BE2C (cell line): ENCODE data around the gene FAM81A.
"Not testable (repeated sequence)": the region's sequence is repeated elsewhere in the genome, so short reads cannot be mapped to it uniquely, and the experiment has no call there.

Source experiments
- DNase-seq: peaks from one replicate; pipeline ENCODE4 v3.0.0-alpha.2; 2020
- H3K27me3 ChIP-seq: fragments of 250-450 bp; sonication (Bioruptor Pico); 2 replicates; pipeline ENCODE4 v1.5.1; 2020; ENCODE audit warnings: mild to moderate bottlenecking
- H3K36me3 ChIP-seq: fragments of 250-450 bp; sonication (Bioruptor Pico); 2 replicates; pipeline ENCODE4 v1.5.1; 2020; ENCODE audit warnings: mild to moderate bottlenecking
- H3K4me1 ChIP-seq: fragments of 250-450 bp; sonication (Bioruptor Pico); 2 replicates; pipeline ENCODE4 v1.5.1; 2020
- H3K4me3 ChIP-seq: 2 replicates; pipeline ENCODE4 v1.5.1; 2011; ENCODE audit warnings: low read depth, low read length
- H3K9me3 ChIP-seq: fragments of 250-450 bp; sonication (Bioruptor Pico); 2 replicates; pipeline ENCODE4 v1.5.1; 2020
- TF ChIP-seq, protein P1 (sequence below): IDR thresholded peaks from 2 replicates; pipeline ENCODE4 v1.5.1; 2012; ENCODE audit warnings: mild to moderate bottlenecking, low read depth, low read length

Gene FAM81A

DNA sequence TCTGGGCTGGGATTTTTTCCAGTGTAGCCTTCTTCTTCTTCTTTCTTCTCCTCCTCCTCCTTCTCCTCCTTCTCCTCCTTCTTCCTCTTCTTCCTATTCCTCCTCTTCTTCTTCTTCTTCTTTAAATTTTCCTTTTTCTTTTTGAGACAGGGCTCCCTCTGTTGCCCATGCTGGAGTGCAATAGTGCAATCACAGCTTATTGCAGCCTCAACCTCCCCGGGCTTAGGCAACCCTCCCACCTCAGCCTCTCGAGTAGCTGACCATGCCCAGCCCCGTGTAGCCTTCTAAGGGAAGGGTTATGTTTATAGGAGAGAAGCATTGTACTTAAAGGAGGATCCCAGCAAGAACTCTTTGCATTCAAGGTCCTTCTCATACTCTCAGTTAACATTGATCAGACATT, 41.3 kb upstream of the FAM81A start:
- H3K4me3 ChIP-seq = no peak overlapping the region
- H3K4me1 ChIP-seq = no peaks in the 10 kb centered on the region
- H3K9me3 ChIP-seq = no peaks in the 10 kb centered on the region; the same call in 1 of the 2 replicates
- TF ChIP-seq, protein P1, sequence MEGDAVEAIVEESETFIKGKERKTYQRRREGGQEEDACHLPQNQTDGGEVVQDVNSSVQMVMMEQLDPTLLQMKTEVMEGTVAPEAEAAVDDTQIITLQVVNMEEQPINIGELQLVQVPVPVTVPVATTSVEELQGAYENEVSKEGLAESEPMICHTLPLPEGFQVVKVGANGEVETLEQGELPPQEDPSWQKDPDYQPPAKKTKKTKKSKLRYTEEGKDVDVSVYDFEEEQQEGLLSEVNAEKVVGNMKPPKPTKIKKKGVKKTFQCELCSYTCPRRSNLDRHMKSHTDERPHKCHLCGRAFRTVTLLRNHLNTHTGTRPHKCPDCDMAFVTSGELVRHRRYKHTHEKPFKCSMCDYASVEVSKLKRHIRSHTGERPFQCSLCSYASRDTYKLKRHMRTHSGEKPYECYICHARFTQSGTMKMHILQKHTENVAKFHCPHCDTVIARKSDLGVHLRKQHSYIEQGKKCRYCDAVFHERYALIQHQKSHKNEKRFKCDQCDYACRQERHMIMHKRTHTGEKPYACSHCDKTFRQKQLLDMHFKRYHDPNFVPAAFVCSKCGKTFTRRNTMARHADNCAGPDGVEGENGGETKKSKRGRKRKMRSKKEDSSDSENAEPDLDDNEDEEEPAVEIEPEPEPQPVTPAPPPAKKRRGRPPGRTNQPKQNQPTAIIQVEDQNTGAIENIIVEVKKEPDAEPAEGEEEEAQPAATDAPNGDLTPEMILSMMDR = no peak
- no peak for DNase-seq
- H3K27me3 ChIP-seq = peaks cover 43% of the 10 kb centered on the region
- no peaks in the 10 kb centered on the region for H3K36me3 ChIP-seq

DNA sequence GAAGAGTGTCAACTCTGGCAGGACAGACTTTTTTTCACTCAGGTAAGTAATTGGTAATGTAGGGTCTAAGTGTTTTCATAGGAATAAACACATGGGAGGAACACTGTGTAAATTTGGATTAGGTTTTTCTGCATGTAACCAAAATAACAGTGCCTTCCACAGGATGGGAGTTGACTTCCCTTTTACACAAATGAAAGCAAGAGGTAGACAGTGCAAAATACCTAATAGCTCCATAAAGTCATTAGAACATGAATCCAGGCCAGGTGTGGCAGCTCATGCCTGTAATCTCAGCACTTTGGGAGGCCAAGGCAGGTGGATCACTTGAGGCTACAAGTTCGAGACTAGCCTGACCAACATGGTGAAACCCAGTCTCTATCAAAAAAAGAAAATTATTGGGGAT, 39.8 kb upstream of the FAM81A start:
- no peaks in the 10 kb centered on the region; the same call in 1 of the 2 replicates for H3K9me3 ChIP-seq
- no peaks in the 10 kb centered on the region for H3K36me3 ChIP-seq
- peaks cover 47% of the 10 kb centered on the region for H3K27me3 ChIP-seq
- TF ChIP-seq, protein P1 = no peak
- DNase-seq = no peak
- no peaks in the 10 kb centered on the region for H3K4me1 ChIP-seq
- H3K4me3 ChIP-seq = no peak overlapping the region

DNA sequence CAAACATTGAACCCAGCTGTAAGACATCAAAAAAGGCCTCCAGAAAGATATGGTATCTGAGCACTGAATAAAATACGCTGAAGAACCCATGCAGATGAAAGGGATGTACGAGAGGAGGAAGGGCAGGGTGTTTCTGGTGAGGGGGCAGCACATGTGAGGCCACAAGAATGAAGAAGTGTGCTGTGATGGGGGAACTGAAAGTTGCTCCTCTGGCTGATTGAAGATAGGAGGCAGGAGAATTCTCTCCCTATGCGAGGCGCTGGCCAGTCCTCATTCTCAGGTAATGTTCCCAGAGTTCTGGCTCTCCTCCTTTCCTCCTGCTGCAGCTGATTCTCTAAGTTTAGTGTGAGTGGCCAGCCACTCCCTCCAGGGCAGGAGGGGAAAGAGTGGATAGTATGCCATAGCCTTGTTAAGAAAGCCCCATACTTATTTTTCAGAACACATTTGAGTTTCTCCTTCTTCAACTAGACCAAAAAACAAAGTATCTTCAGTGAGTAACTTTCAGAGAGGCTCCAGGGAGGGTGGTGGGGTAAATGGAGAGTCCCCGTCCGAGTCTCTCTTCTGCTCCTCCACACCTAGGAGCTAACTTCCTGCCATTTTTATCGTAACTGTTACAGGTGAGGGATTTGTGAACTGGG, 38.4 kb upstream of the FAM81A start:
- DNase-seq = no peak

DNA sequence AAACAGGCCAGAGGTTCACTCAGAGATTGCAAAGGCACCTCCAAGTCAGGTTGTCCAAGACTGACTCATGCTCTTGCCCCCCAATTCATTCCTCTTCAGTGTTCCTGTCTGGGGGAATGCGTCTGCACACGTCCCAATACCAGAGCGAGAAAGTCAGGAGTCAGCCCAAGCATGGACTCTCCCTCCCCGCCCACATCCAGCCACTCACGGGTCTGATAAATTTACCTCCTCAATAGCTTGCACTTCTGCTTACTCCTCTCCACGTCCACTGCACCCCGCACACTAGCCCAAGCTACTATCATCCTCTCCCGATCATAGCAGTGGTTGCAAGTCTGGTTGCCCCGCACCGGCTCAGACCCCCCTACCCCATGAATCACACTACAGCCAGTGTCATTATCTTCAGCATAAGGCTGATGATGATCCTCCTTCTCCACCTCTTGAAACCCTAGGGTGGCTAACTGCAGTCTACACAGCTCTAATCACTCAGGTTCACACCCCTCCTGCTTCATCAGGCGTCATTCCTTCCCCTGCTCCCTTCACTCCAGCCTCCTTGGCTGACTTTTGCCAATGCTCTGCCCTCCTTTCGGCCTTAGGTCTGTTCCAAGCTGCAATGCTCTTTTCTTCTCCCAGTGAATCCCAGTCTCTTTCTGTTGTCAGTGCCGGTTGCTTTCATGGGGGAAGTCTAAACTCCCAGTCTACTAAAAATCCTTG, 37.7 kb upstream of the FAM81A start:
- peaks cover 43% of the 10 kb centered on the region for H3K27me3 ChIP-seq
- no peak overlapping the region for H3K4me3 ChIP-seq
- H3K4me1 ChIP-seq = no peaks in the 10 kb centered on the region

More for the DNA sequence above, 38.4 kb upstream of the FAM81A start:
- H3K4me1 ChIP-seq = no peaks in the 10 kb centered on the region
- no peak overlapping the region for H3K4me3 ChIP-seq
- no peaks in the 10 kb centered on the region; the same call in 1 of the 2 replicates for H3K9me3 ChIP-seq
- peaks cover 44% of the 10 kb centered on the region for H3K27me3 ChIP-seq
- TF ChIP-seq, protein P1 = no peak
- no peaks in the 10 kb centered on the region for H3K36me3 ChIP-seq

DNA sequence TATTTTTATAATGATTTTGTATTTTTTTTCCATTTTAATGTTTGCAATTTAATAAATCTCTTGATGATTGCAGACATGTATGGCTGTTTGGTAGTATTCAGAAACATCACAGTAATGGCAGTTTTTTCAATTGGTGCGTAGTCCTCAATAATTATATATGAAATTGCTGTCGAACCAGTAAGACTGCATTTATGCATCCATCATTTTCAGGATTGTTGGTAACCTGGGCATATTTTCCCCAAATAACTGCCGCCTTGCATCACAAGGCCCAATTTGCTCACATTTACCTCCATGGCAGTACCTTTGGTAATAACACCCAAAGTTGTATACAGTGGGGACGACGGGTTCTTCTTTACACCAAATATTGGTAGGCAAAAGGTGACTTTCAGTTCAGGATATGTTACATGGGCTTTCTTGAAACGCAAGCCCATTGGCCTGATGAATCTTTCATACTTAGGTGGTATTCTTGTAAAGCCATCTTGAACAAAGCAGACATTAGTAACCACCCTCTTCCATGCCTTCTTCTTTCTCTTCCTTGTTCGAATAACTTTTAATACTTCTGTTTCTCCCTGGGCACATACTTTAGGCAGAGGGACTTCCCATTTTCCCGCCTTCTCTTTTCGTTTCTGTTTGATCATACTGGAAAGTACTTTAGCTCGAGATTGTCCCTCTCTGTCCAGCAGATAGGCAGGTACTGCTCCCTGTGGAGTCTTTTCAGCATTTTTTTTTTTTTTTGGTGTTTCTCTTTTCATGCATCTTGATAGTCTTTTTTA, 36.7 kb upstream of the FAM81A start:
- not testable (repeated sequence) for H3K4me1 ChIP-seq
- peaks cover 33% of the 10 kb centered on the region for H3K27me3 ChIP-seq

More for the DNA sequence above, 37.7 kb upstream of the FAM81A start:
- no peaks in the 10 kb centered on the region for H3K36me3 ChIP-seq
- no peak for DNase-seq
- H3K9me3 ChIP-seq = no peaks in the 10 kb centered on the region
- TF ChIP-seq, protein P1 = no peak

DNA sequence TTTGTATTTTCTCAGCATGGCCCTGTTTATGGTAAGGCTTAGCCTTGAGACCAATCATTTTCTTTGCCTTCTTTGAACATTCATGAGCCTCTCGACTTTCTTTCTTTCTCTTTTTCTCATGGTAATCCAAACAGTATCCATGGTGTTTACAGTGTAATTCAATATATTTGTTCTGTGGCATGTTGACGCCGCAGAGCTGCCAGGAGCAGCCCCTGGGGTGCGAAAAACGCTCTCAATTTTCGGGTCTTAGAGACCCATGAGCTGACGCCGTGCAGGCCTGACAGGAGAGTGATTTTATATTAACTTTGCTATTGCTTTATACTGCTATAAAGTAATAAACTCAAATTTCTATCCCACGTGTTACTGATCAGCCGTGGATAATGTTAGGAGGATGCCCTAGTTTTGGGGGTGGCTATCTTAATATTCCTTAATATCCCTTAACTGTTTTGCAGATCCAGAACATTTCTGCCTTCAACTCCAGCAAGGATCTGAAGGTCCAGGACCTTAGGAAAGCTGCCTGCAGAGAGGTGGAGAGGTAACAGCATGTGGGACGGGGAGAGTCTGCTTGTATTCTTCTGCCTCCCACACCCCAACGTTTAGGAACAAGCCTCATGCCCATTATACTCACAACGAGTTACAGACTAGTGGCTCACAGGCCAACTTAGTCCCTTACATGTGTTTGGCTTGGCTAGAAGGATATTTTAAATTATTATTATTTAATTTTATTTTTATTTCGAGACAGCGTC, 36.0 kb upstream of the FAM81A start:
- no peak overlapping the region for H3K4me3 ChIP-seq
- no peaks in the 10 kb centered on the region for H3K4me1 ChIP-seq
- DNase-seq = no peak
- no peaks in the 10 kb centered on the region for H3K36me3 ChIP-seq
- H3K27me3 ChIP-seq = peaks cover 25% of the 10 kb centered on the region
- TF ChIP-seq, protein P1 = no peak
- H3K9me3 ChIP-seq = no peaks in the 10 kb centered on the region

More for the DNA sequence above, 36.7 kb upstream of the FAM81A start:
- not testable (repeated sequence) for DNase-seq, H3K36me3 ChIP-seq, H3K4me3 ChIP-seq, H3K9me3 ChIP-seq
